Measurements from ENCODE around the gene C1QL1.

- TF ChIP-seq CTCF (IDR thresholded peaks at IDR 0.05; ENCODE audit: low read length) (no peak), EZH2 (IDR thresholded peaks at IDR 0.05; ENCODE audit: borderline replicate concordance, low read length) (no peak)
Observed at GRCh38 chr17:45004388-45004787, 36.3 kb upstream of the C1QL1 start.

Data from OCI-LY1 (cell line).